Naive thymus-derived CD4-positive, alpha-beta T cell (primary cell): Measurements from ENCODE around the gene SPATA16. TPM values are rescaled to one million over a fixed set of nuclear protein-coding genes. Genes with fewer than 3 reads are reported as not detected.

Experiments used
- ATAC-seq: fragments of 150-1000 bp; cut with Tn5 transposase; 2 replicates; pipeline ENCODE4 v1.10.0; 2021; ENCODE audit warnings: mild to moderate bottlenecking, moderate library complexity
- CTCF ChIA-PET: fragments of 350-600 bp; sonication (Branson Sonifier 250); formaldehyde crosslinking; loops from one replicate; lab custom pipeline; 2021; ENCODE audit warnings: antibody characterized with exemption; lab: Charles Lee
- POLR2A ChIA-PET: fragments of 350-600 bp; sonication (Branson Sonifier 250); formaldehyde crosslinking; loops from one replicate; lab custom pipeline; 2021; ENCODE audit warnings: antibody characterized with exemption, inconsistent platforms; lab: Charles Lee
- DNase-seq, 9 donors: peaks; one replicate each; pipeline versions ENCODE4 v3.0.0 to v3.0.0-alpha.2; 2020 to 2022; ENCODE audit warnings: mixed read lengths in 1 of 9
- H3K27ac ChIP-seq: one replicate; pipeline ENCODE4 v1.7.0; 2013; ENCODE audit warnings: mild to moderate bottlenecking, low read depth, low read length, moderate library complexity
- H3K27me3 ChIP-seq, 2 donors: one replicate each; pipeline ENCODE4 v1.7.0; 2013; ENCODE audit warnings: low read length in 2 of 2, mild to moderate bottlenecking in 2 of 2, moderate library complexity in 2 of 2; ENCODE audit not compliant: control insufficient read depth in 2 of 2, insufficient read depth in 2 of 2
- H3K36me3 ChIP-seq, 3 experiments: 1 replicate in 2 of 3; 2 replicates in 1 of 3; pipeline ENCODE4 v1.7.0; 2013; ENCODE audit warnings: low read length in 3 of 3, mild to moderate bottlenecking in 3 of 3, moderate library complexity in 1 of 3; ENCODE audit not compliant: insufficient read depth in 3 of 3, control insufficient read depth in 2 of 3
- H3K4me1 ChIP-seq, 2 donors: one replicate each; pipeline ENCODE4 v1.7.0; 2013; ENCODE audit warnings: low read length in 2 of 2, mild to moderate bottlenecking in 2 of 2, moderate library complexity in 1 of 2; ENCODE audit not compliant: control insufficient read depth in 2 of 2, insufficient read depth in 2 of 2
- H3K4me3 ChIP-seq: 2 replicates; pipeline ENCODE4 v1.7.0; 2013; ENCODE audit warnings: mild to moderate bottlenecking, low read length
- H3K9me3 ChIP-seq, 3 experiments: 1 replicate in 2 of 3; 2 replicates in 1 of 3; pipeline ENCODE4 v1.7.0; 2013; ENCODE audit warnings: low read length in 3 of 3; ENCODE audit not compliant: control insufficient read depth in 2 of 3
- H3K27ac Mint-ChIP-seq, 9 donors: one replicate each; pipeline ENCODE4 v1.8.0; 2020 to 2022; ENCODE audit warnings: mixed read lengths in 9 of 9, mild to moderate bottlenecking in 8 of 9, moderate library complexity in 5 of 9, inconsistent platforms in 2 of 9
- H3K27me3 Mint-ChIP-seq, 5 donors: one replicate each; pipeline ENCODE4 v1.8.0; 2021 to 2022; ENCODE audit warnings: mixed read lengths in 5 of 5, mild to moderate bottlenecking in 1 of 5
- H3K36me3 Mint-ChIP-seq, 5 donors: one replicate each; pipeline ENCODE4 v1.8.0; 2020 to 2022; ENCODE audit warnings: mixed read lengths in 5 of 5, mild to moderate bottlenecking in 3 of 5, inconsistent platforms in 1 of 5
- H3K4me1 Mint-ChIP-seq, 7 donors: one replicate each; pipeline ENCODE4 v1.8.0; 2020 to 2022; ENCODE audit warnings: mixed read lengths in 7 of 7, mild to moderate bottlenecking in 3 of 7, inconsistent platforms in 1 of 7
- H3K4me3 Mint-ChIP-seq, 10 donors: one replicate each; pipeline ENCODE4 v1.8.0; 2020 to 2022; ENCODE audit warnings: mild to moderate bottlenecking in 10 of 10, mixed read lengths in 10 of 10, moderate library complexity in 6 of 10, inconsistent platforms in 2 of 10
- H3K9me3 Mint-ChIP-seq, 11 donors: one replicate each; pipeline ENCODE4 v1.8.0; 2020 to 2022; ENCODE audit warnings: mixed read lengths in 11 of 11, mild to moderate bottlenecking in 4 of 11, inconsistent platforms in 1 of 11, moderate library complexity in 1 of 11
- intact Hi-C, 2 donors: fragments of 100-400 bp; cut with micrococcal nuclease; formaldehyde crosslinking; loops; one replicate each; pipeline ENCODE4 v1.15.1; 2023
- polyA plus RNA-seq, 2 donors: library from polyadenylated mRNA; unstranded; fragments of 300-500 nt; fragmentation: Illumina TruSeq; gene quantifications; one replicate each; pipeline ENCODE4 v1.2.3, GENCODE V29; 2021
- total RNA-seq, 6 experiments: library from RNA in 5 of 6; stranded (reverse) in 5 of 6; gene quantifications; 1 replicate in 5 of 6; 2 replicates in 1 of 6; pipeline ENCODE4 v1.2.3 and lab custom pipeline; 2021 to 2026

SPATA16 gene
- total and polyA plus RNA-seq, 7 experiments from 2014 or later: not detected

GRCh38 chr3:173138026-173138425 lies 3.0 kb downstream of the SPATA16 start:
- H3K4me1 Mint-ChIP-seq: no peaks in the 10 kb centered on the region
- Histone ChIP-seq H3K4me1 (no peaks in the 10 kb centered on the region), H3K27ac (no peak overlapping the region), H3K9me3 (no peaks in the 10 kb centered on the region), H3K36me3 (no peaks in the 10 kb centered on the region), H3K4me3 (no peak overlapping the region), H3K27me3 (no peaks in the 10 kb centered on the region)
- ATAC-seq: no peak
- no peak overlapping the region for H3K4me3 Mint-ChIP-seq
- H3K9me3 Mint-ChIP-seq: peaks cover 0 to 4% (median 0%) of the 10 kb centered on the region in 11 donors
- CTCF ChIA-PET: no interaction called here
- no peak overlapping the region for H3K27ac Mint-ChIP-seq
- POLR2A ChIA-PET: no interaction called here
- no peaks in the 10 kb centered on the region for H3K27me3 Mint-ChIP-seq
- intact Hi-C loops: no loop called here
- DNase-seq: no peak
- no peaks in the 10 kb centered on the region for H3K36me3 Mint-ChIP-seq

- Histone ChIP-seq H3K4me3 (no peak overlapping the region), H3K36me3 (no peaks in the 10 kb centered on the region), H3K4me1 (no peaks in the 10 kb centered on the region), H3K9me3 (no peaks in the 10 kb centered on the region), H3K27me3 (no peaks in the 10 kb centered on the region), H3K27ac (no peak overlapping the region)
- H3K36me3 Mint-ChIP-seq: no peaks in the 10 kb centered on the region
- H3K9me3 Mint-ChIP-seq: peaks cover 0 to 4% (median 0%) of the 10 kb centered on the region in 11 donors
- no peak overlapping the region for H3K4me3 Mint-ChIP-seq
- H3K27me3 Mint-ChIP-seq: no peaks in the 10 kb centered on the region
- no peak overlapping the region for H3K27ac Mint-ChIP-seq
- ChIA-PET CTCF (no interaction called here), POLR2A (no interaction called here)
- no peak for DNase-seq
- no peaks in the 10 kb centered on the region for H3K4me1 Mint-ChIP-seq
- intact Hi-C loops: no loop called here
- ATAC-seq: no peak
These were observed 6.0 kb downstream of the SPATA16 start for GRCh38 chr3:173135059-173135458.

GRCh38 chr3:173128633-173129032 lies 12.4 kb downstream of the SPATA16 start:
- H3K4me1 ChIP-seq: no peaks in the 10 kb centered on the region
- DNase-seq: no peak
- Mint-ChIP-seq H3K27ac (no peak overlapping the region), H3K4me1 (no peaks in the 10 kb centered on the region), H3K9me3 (peaks cover 0 to 5% (median 0%) of the 10 kb centered on the region in 11 donors), H3K4me3 (no peak overlapping the region), H3K27me3 (no peaks in the 10 kb centered on the region), H3K36me3 (no peaks in the 10 kb centered on the region)
- H3K9me3 ChIP-seq: no peaks in the 10 kb centered on the region
- intact Hi-C loops: no loop called here
- no peak overlapping the region for H3K27ac ChIP-seq
- H3K4me3 ChIP-seq: no peak overlapping the region
- H3K27me3 ChIP-seq: no peaks in the 10 kb centered on the region
- no peaks in the 10 kb centered on the region for H3K36me3 ChIP-seq
- POLR2A ChIA-PET: no interaction called here
- CTCF ChIA-PET: no interaction called here
- ATAC-seq: no peak

GRCh38 chr3:173111321-173111720 lies 29.7 kb downstream of the SPATA16 start:
- Mint-ChIP-seq H3K4me1 (peaks cover 0 to 2% (median 0%) of the 10 kb centered on the region in 7 donors), H3K9me3 (peaks cover 0 to 8% (median 4%) of the 10 kb centered on the region in 11 donors), H3K36me3 (no peaks in the 10 kb centered on the region), H3K27ac (no peak overlapping the region), H3K4me3 (no peak overlapping the region), H3K27me3 (peaks cover 0 to 5% (median 0%) of the 10 kb centered on the region in 5 donors)
- intact Hi-C loops: no loop called here
- no peak for ATAC-seq
- Histone ChIP-seq H3K9me3 (no peaks in the 10 kb centered on the region), H3K36me3 (no peaks in the 10 kb centered on the region), H3K4me1 (no peaks in the 10 kb centered on the region), H3K27ac (no peak overlapping the region), H3K27me3 (no peaks in the 10 kb centered on the region), H3K4me3 (no peak overlapping the region)
- ChIA-PET CTCF (no interaction called here), POLR2A (no interaction called here)
- DNase-seq: no peak

GRCh38 chr3:173109143-173109542 lies 31.9 kb downstream of the SPATA16 start:
- Histone ChIP-seq H3K4me1 (no peaks in the 10 kb centered on the region), H3K27me3 (no peaks in the 10 kb centered on the region), H3K9me3 (no peaks in the 10 kb centered on the region), H3K4me3 (no peak overlapping the region), H3K27ac (no peak overlapping the region), H3K36me3 (no peaks in the 10 kb centered on the region)
- POLR2A ChIA-PET: no interaction called here
- Mint-ChIP-seq H3K27ac (no peak overlapping the region), H3K9me3 (peaks cover 0 to 26% (median 6%) of the 10 kb centered on the region in 11 donors), H3K36me3 (no peaks in the 10 kb centered on the region), H3K27me3 (peaks cover 0 to 5% (median 0%) of the 10 kb centered on the region in 5 donors), H3K4me1 (peaks cover 0 to 2% (median 0%) of the 10 kb centered on the region in 7 donors), H3K4me3 (no peak overlapping the region)
- intact Hi-C loops: no loop called here
- CTCF ChIA-PET: no interaction called here
- no peak for DNase-seq
- no peak for ATAC-seq

- H3K36me3 Mint-ChIP-seq: no peaks in the 10 kb centered on the region
- Histone ChIP-seq H3K27me3 (no peaks in the 10 kb centered on the region), H3K36me3 (no peaks in the 10 kb centered on the region), H3K27ac (no peak overlapping the region), H3K4me1 (no peaks in the 10 kb centered on the region), H3K4me3 (no peak overlapping the region), H3K9me3 (peaks cover 0 to 9% (median 0%) of the 10 kb centered on the region in 3 experiments)
- DNase-seq (no peak), ATAC-seq (no peak)
- H3K9me3 Mint-ChIP-seq: peaks cover 0 to 29% (median 10%) of the 10 kb centered on the region in 11 donors
- ChIA-PET POLR2A (no interaction called here), CTCF (no interaction called here)
- no peaks in the 10 kb centered on the region for H3K4me1 Mint-ChIP-seq
- no peak overlapping the region for H3K27ac Mint-ChIP-seq
- H3K4me3 Mint-ChIP-seq: no peak overlapping the region
- intact Hi-C loops: no loop called here
- no peaks in the 10 kb centered on the region for H3K27me3 Mint-ChIP-seq
These were observed 37.6 kb downstream of the SPATA16 start for GRCh38 chr3:173103469-173103868.

GRCh38 chr3:173098959-173099358 lies 42.1 kb downstream of the SPATA16 start:
- Mint-ChIP-seq H3K36me3 (no peaks in the 10 kb centered on the region), H3K4me3 (no peak overlapping the region), H3K4me1 (no peaks in the 10 kb centered on the region), H3K27ac (no peak overlapping the region), H3K27me3 (peaks cover 0 to 6% (median 0%) of the 10 kb centered on the region in 5 donors), H3K9me3 (peaks cover 0 to 15% (median 5%) of the 10 kb centered on the region in 11 donors)
- no peak overlapping the region for H3K27ac ChIP-seq
- ChIA-PET CTCF (no interaction called here), POLR2A (no interaction called here)
- H3K27me3 ChIP-seq: no peaks in the 10 kb centered on the region
- no peaks in the 10 kb centered on the region for H3K36me3 ChIP-seq
- no peak overlapping the region for H3K4me3 ChIP-seq
- ATAC-seq (no peak), DNase-seq (no peak)
- intact Hi-C loops: no loop called here
- peaks cover 0 to 9% (median 0%) of the 10 kb centered on the region in 3 experiments for H3K9me3 ChIP-seq
- H3K4me1 ChIP-seq: no peaks in the 10 kb centered on the region
